CD4-positive, alpha-beta T cell treated with Interleukin-6 at 100 ng/mL for 8 hours (primary cell): ENCODE data around the gene GOLPH3L.
"Not testable (repeated sequence)": the region's sequence is repeated elsewhere in the genome, so short reads cannot be mapped to it uniquely, and the experiment has no call there.

ENCODE experiments used
- DNase-seq: peaks from one replicate; pipeline ENCODE4 v3.0.0-alpha.2; 2020; ENCODE audit warnings: mixed read lengths, low spot score

The GOLPH3L gene

GRCh38 chr1:150615346-150616201 lies 81.4 kb downstream of the GOLPH3L start:
- peak; percentile 14 for DNase-seq

DNA sequence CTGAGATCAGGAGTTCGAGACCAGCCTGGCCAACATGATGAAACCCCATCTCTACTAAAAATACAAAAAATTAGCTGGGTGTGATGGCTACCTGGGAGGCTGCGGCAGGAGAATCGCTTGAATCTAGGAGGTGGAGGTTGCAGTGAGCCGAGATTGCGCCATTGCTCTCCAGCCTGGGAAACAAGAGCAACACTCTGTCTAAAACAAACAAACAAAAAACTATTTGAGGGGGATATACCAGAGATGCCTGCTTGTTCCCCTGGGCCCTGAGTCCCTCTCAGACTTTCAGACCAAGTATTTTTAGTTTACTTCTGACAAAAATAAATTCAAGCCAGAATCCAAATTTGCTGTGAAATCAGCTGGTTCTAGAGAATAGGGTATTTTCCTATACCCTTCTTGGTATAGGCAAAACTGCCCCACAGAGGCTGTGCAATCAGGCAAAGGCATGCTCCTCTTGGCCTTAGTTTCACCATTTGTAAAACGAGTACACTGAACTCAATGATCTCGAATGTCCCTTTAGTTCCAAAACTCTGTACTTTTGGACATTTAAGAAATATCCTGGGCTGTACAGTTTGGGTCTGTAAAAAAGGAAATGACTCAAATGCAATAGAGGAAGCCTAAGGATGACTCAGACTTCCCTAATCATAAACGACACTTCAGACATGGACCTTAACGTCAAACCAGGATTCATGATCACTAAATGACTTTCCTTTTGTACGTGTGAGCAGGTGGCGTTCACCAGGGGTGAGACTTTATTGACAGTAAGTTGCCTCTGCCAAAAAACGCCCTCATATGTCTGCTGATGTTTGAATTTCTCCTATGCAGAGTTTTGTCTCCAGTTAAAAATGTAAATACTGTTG lies 83.7 kb downstream of the GOLPH3L start:
- DNase-seq = peak; percentile 56

DNA sequence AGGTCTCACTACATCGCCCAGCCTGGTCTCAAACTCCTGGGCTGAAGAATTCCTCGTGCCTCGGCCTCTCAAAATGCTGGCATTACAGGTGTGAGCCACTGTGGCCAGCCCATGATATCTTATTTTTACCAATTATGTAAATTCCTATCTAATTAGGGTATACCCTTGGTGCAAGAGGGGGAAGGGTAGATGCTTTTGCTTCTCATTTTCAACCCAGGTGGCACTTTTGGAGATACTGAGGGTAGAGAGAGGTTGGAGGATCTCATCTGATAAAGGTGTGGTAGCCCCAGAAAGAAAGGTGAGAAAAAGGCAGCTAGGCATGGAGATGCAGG lies 85.0 kb downstream of the GOLPH3L start:
- DNase-seq = no peak

DNA sequence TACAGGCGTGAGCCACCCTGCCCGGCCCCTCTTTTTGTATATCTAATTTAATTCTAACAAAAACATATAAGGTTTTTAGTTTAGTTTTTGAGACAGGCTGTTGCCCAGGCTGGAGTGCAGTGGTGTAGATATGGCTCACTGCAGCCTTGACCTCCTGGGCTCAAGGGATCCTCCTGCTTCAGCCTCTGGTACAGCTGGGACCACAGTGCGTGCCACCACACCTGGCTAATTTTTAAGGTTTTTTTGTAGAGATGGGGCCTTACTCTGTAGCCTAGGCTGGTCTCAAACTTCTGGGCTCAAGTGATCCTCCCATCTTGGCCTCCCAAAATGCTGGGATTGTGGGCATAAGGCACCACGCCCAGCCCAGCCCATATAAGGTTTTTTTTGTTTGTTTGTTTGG lies 86.4 kb downstream of the GOLPH3L start:
- DNase-seq = no peak

- no peak for DNase-seq
These were observed 87.2 kb downstream of the GOLPH3L start for GRCh38 chr1:150609732-150610131.

DNA sequence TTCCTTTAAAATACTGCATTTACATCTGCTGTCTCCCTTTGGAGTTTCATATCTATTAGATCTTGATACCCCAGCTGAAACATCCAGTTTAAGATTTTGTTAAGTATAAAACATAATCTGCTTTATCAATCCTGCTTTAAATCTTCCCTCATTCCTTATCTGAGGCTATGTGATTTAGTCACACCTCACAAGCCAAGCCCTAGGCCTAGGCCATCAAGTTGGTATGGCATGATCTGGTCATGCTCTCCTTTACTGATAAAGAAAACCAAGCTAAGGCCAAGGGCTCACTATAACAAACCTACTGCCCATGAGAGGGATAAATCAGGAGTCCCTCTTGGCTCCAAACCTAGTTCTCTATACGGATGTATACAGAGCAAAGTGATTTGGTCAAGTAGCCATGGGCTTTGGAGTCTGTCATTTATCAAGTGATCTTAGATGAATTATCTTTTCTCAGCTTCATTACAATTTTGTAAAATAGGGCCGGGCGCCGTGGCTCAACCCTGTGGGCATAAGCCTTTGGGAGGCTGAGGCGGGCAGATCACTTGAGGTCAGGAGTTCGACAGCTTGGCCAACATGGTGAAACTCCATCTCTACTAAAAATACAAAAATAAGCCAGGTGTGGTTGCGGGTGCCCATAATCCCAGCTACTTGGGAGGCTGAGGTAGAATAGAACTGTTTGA lies 90.4 kb downstream of the GOLPH3L start:
- no peak for DNase-seq

DNA sequence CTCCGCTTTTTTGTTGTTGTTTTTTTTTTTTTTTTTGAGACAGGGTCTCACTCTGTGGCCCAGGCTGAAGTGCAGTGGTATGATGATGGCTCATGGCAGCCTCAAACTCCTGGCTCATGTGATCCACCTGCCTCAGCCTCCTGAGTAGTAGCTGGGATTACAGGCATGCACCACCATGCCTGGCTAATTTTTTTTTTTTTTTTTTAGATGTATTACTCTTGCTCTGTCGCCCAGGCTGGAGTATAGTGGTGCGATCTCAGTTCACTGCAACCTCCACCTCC lies 91.6 kb downstream of the GOLPH3L start:
- DNase-seq = not testable (repeated sequence)

DNA sequence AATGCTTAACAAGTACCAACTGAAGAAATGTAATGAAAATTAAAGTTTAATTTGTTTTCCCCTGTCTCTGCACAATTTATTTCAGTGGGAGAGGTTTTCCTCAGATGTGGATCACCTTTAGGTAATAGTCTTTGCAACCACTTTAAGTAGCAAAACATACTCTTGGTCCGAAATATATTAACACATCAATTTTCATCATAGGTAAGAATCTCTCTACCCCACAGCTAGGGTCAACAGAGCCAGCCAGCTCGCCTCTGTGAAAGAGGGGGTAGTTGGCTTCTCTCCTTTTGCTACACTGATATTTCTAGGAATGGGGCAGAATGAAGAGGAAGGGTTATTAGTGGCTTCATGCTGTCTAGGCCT lies 92.7 kb downstream of the GOLPH3L start:
- no peak for DNase-seq

GRCh38 chr1:150603711-150604110 lies 93.2 kb downstream of the GOLPH3L start:
- DNase-seq = no peak

GRCh38 chr1:150602372-150602771 lies 94.6 kb downstream of the GOLPH3L start:
- not testable (repeated sequence) for DNase-seq

GRCh38 chr1:150601540-150601939 lies 95.4 kb downstream of the GOLPH3L start:
- DNase-seq = no peak

DNA sequence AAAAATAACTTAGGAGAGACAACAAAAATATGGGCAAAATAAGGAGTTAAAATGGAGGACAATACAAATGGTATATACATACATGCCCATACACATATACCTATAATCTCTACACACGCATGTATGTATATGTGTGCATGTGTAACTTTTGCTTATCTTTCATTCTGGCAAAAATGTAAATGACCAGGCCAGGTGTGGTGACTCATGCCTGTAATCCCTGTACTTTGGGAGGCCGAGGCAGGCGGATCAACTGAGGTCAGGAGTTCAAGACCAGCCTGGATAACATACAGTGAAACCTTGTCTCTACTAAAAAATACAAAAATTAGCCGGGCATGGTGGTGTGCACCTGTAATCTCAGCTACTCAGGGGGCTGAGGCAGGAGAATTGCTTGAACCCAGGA lies 98.6 kb downstream of the GOLPH3L start:
- DNase-seq = not testable (repeated sequence)

DNA sequence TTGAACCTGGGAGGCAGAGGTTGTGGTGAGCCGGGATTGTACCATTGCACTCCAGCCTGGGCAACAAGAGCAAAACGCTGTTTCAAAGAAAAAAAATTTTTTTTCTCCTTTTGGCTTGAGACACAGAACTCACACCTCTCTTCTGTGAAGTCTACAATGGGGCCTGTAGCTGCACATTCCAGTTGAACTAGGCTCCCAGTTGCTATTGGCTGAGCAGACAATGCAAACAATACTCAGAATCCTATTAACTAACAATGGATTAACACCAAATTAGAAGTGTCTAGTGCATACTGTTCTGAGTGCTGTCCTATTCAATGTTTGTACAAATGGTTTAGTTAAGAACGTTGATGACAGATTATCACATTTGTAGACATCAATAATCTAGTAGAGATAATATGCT lies 100.0 kb downstream of the GOLPH3L start:
- no peak for DNase-seq
